Mammary epithelial cell (primary cell): ENCODE measurements around the gene ZNF621.
"Not testable (repeated sequence)": the region's sequence is repeated elsewhere in the genome, so short reads cannot be mapped to it uniquely, and the experiment has no call there.

Source experiments
- EZH2 ChIP-seq: IDR thresholded peaks from 2 replicates; pipeline ENCODE4 v1.6.1; 2012; ENCODE audit warnings: low read length, inconsistent platforms, borderline replicate concordance
- TF ChIP-seq, protein P1 (sequence below), 2 donors: IDR thresholded peaks in 1 of 2; conservative IDR thresholded peaks in 1 of 2; 2 replicates each; pipeline ENCODE4 v1.5.1; 2011 to 2012; ENCODE audit warnings: inconsistent platforms in 2 of 2, low read length in 2 of 2, mild to moderate bottlenecking in 2 of 2, control low read depth in 1 of 2, low read depth in 1 of 2; ENCODE audit not compliant: insufficient read depth in 1 of 2; ENCODE audit errors: extremely low read depth in 1 of 2

DNA sequence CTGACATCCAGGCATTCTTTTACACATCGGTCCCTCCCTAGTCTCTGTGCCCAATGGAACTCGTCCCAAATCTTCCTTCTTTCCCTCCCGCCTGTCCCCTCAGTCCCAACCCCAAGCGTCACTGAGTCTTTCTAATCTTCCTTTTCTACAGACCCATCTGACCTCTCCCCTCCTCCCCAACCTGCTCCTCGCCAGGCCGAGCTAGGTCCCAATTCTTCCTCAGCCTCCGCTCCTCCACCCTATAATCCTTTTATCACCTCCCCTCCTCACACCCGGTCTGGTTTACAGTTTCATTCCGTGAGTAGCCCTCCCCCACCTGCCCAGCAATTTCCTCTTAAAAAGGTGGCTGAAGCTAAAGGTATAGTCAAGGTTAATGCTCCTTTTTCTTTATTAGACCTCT, 37.7 kb downstream of the ZNF621 start:
- not testable (repeated sequence) for TF ChIP-seq EZH2
- TF ChIP-seq, protein P1, sequence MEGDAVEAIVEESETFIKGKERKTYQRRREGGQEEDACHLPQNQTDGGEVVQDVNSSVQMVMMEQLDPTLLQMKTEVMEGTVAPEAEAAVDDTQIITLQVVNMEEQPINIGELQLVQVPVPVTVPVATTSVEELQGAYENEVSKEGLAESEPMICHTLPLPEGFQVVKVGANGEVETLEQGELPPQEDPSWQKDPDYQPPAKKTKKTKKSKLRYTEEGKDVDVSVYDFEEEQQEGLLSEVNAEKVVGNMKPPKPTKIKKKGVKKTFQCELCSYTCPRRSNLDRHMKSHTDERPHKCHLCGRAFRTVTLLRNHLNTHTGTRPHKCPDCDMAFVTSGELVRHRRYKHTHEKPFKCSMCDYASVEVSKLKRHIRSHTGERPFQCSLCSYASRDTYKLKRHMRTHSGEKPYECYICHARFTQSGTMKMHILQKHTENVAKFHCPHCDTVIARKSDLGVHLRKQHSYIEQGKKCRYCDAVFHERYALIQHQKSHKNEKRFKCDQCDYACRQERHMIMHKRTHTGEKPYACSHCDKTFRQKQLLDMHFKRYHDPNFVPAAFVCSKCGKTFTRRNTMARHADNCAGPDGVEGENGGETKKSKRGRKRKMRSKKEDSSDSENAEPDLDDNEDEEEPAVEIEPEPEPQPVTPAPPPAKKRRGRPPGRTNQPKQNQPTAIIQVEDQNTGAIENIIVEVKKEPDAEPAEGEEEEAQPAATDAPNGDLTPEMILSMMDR (conservative IDR thresholded peaks at IDR 0.05 in 1 of 2, IDR thresholded peaks at IDR 0.05 in 1 of 2; ENCODE audit: extremely low read depth in 1 of 2, insufficient read depth in 1 of 2, low read depth in 1 of 2, low read length in 2 of 2), result not testable (repeated sequence)
